SK-N-SH (cell line): ENCODE results near the gene LONRF2. TPM values are rescaled to one million over a fixed set of nuclear protein-coding genes. Genes with fewer than 3 reads are reported as not detected.

Experiments used
- CTCF ChIA-PET: fragments of 300-600, 350-600 bp; formaldehyde crosslinking; extraction: SDS; loops from one replicate; lab custom pipeline; 2021; lab: Yijun Ruan, JAX
- POLR2A ChIA-PET: fragments of 350-600 bp; sonication (Branson Sonifier 250); formaldehyde crosslinking; extraction: SDS; loops from one replicate; lab custom pipeline; 2020; ENCODE audit warnings: antibody characterized with exemption, inconsistent platforms; lab: Yijun Ruan, JAX
- DNase-seq: peaks from one replicate; pipeline ENCODE4 v3.0.0; 2012
- H2AFZ ChIP-seq: fragments of 200-600 bp; sonication (generic); 2 replicates; pipeline ENCODE4 v1.8.1; 2016; ENCODE audit warnings: antibody characterized with exemption, mild to moderate bottlenecking, low read depth
- H3F3A ChIP-seq: fragments of 200-600 bp; sonication (generic); replicated peaks from 2 replicates; pipeline ENCODE3; 2016; ENCODE audit warnings: antibody characterized with exemption, mild to moderate bottlenecking; ENCODE audit not compliant: insufficient read depth
- H3K27ac ChIP-seq, 2 experiments: fragments of 200-500 bp in 1 of 2; fragments of 200-600 bp in 1 of 2; sonication (Bioruptor generic) in 1 of 2; sonication (generic), shearing (Covaris generic) in 1 of 2; 2 replicates each; pipeline versions ENCODE4 v1.5.1 to v1.6.1; 2014 to 2016; ENCODE audit warnings: low read depth in 2 of 2, inconsistent platforms in 1 of 2, low read length in 1 of 2, mild to moderate bottlenecking in 1 of 2, mixed read lengths in 1 of 2
- H3K27me3 ChIP-seq: fragments of 200-600 bp; sonication (generic), shearing (Covaris generic); 2 replicates; pipeline ENCODE4 v1.6.1; 2016; ENCODE audit warnings: mixed run types; ENCODE audit not compliant: insufficient read depth
- H3K36me3 ChIP-seq, 2 experiments: fragments of 200-500 bp in 1 of 2; fragments of 200-600 bp in 1 of 2; sonication (Bioruptor generic) in 1 of 2; sonication (generic) in 1 of 2; replicated peaks in 1 of 2; 2 replicates each; pipeline versions ENCODE3 to v1.5.1; 2014 to 2016; ENCODE audit warnings: low read length in 1 of 2, mild to moderate bottlenecking in 1 of 2; ENCODE audit not compliant: insufficient read depth in 2 of 2, control insufficient read depth in 1 of 2
- H3K4me1 ChIP-seq, 2 experiments: fragments of 200-500 bp in 1 of 2; fragments of 200-600 bp in 1 of 2; sonication (Bioruptor generic) in 1 of 2; sonication (generic), shearing (Covaris generic) in 1 of 2; 2 replicates each; pipeline versions ENCODE4 v1.5.1 to v1.6.1; 2014 to 2016; ENCODE audit warnings: low read depth in 1 of 2, low read length in 1 of 2, mixed run types in 1 of 2; ENCODE audit not compliant: insufficient read depth in 2 of 2, control insufficient read depth in 1 of 2
- H3K4me2 ChIP-seq: fragments of 200-600 bp; sonication (generic), shearing (Covaris generic); 2 replicates; pipeline ENCODE4 v1.6.1; 2017; ENCODE audit warnings: mixed run types
- H3K4me3 ChIP-seq, 2 experiments: fragments of 200-500 bp in 1 of 2; fragments of 200-600 bp in 1 of 2; sonication (Bioruptor generic) in 1 of 2; sonication (generic), shearing (Covaris generic) in 1 of 2; 2 replicates each; pipeline versions ENCODE4 v1.5.1 to v1.8.1; 2014 to 2016; ENCODE audit warnings: low read depth in 2 of 2, inconsistent platforms in 1 of 2, low read length in 1 of 2, mild to moderate bottlenecking in 1 of 2, mixed read lengths in 1 of 2, moderate library complexity in 1 of 2
- H3K79me2 ChIP-seq: fragments of 200-600 bp; sonication (generic); 2 replicates; pipeline ENCODE4 v1.8.1; 2017; ENCODE audit warnings: mild to moderate bottlenecking; ENCODE audit not compliant: insufficient read depth
- H3K9ac ChIP-seq: fragments of 200-600 bp; sonication (generic); 2 replicates; pipeline ENCODE4 v1.6.1; 2017; ENCODE audit warnings: mixed run types
- H3K9me2 ChIP-seq: fragments of 200-600 bp; sonication (generic); 2 replicates; pipeline ENCODE4 v1.6.1; 2017; ENCODE audit warnings: mixed run types
- H3K9me3 ChIP-seq: fragments of 200-600 bp; sonication (generic); 2 replicates; pipeline ENCODE4 v1.6.1; 2017; ENCODE audit warnings: mixed run types, mild to moderate bottlenecking, moderate library complexity
- H4K20me1 ChIP-seq: fragments of 200-600 bp; sonication (generic); 2 replicates; pipeline ENCODE4 v1.6.1; 2017; ENCODE audit warnings: mild to moderate bottlenecking, mixed run types; ENCODE audit not compliant: insufficient read depth
- CTCF ChIP-seq: fragments of 200-600 bp; sonication (generic); IDR thresholded peaks from 2 replicates; pipeline ENCODE4 v1.6.1; 2017; ENCODE audit warnings: antibody characterized with exemption, mild to moderate bottlenecking, moderate library complexity
- ELF1 ChIP-seq: IDR thresholded peaks from 2 replicates; pipeline ENCODE4 v1.4.0; 2012
- EP300 ChIP-seq, 2 experiments: IDR thresholded peaks; 2 replicates each; pipeline versions ENCODE4 v1.4.0 to v1.6.1; 2012; ENCODE audit warnings: borderline replicate concordance in 1 of 2, low read depth in 1 of 2, low read length in 1 of 2
- FOSL2 ChIP-seq: IDR thresholded peaks from 2 replicates; pipeline ENCODE4 v1.4.0; 2012; ENCODE audit warnings: low read depth, mild to moderate bottlenecking, moderate library complexity, borderline replicate concordance
- FOXJ3 ChIP-seq: sonication (generic); formaldehyde crosslinking; IDR thresholded peaks from 2 replicates; pipeline ENCODE4 v1.5.1; 2020; ENCODE audit warnings: mild to moderate bottlenecking, missing genetic modification reagents
- IRF3 ChIP-seq: fragments of 150-350 bp; IDR thresholded peaks from 2 replicates; pipeline ENCODE4 v1.6.1; 2016; ENCODE audit warnings: mild to moderate bottlenecking, low read depth, low read length
- MEF2A ChIP-seq: IDR thresholded peaks from 2 replicates; pipeline ENCODE4 v1.4.0; 2012; ENCODE audit warnings: low read depth, borderline replicate concordance
- PBX3 ChIP-seq: IDR thresholded peaks from 2 replicates; pipeline ENCODE4; 2012
- POLR2AphosphoS5 ChIP-seq: IDR thresholded peaks from 2 replicates; pipeline ENCODE4 v1.6.1; 2012; ENCODE audit warnings: low read depth, low read length
- RAD21 ChIP-seq: IDR thresholded peaks from 2 replicates; pipeline ENCODE4 v1.6.1; 2012; ENCODE audit warnings: mild to moderate bottlenecking, low read length
- RFX5 ChIP-seq: IDR thresholded peaks from 2 replicates; pipeline ENCODE4 v1.6.1; 2012; ENCODE audit warnings: mild to moderate bottlenecking, improper control_type of control experiment, low read length
- SIN3A ChIP-seq: IDR thresholded peaks from 2 replicates; pipeline ENCODE4 v1.6.1; 2012; ENCODE audit warnings: low read depth, mild to moderate bottlenecking, low read length, moderate library complexity, borderline replicate concordance
- SMC3 ChIP-seq: IDR thresholded peaks from 2 replicates; pipeline ENCODE4 v1.6.1; 2012; ENCODE audit warnings: low read depth, low read length, improper control_type of control experiment
- TAF1 ChIP-seq: IDR thresholded peaks from 2 replicates; pipeline ENCODE4 v1.6.1; 2012; ENCODE audit warnings: low read depth, mild to moderate bottlenecking, low read length, moderate library complexity, borderline replicate concordance
- TEAD4 ChIP-seq: IDR thresholded peaks from 2 replicates; pipeline ENCODE4 v1.4.0; 2012; ENCODE audit warnings: mild to moderate bottlenecking, borderline replicate concordance; ENCODE audit not compliant: insufficient read depth
- USF2 ChIP-seq: fragments of 150-350 bp; IDR thresholded peaks from 2 replicates; pipeline ENCODE4 v1.6.1; 2017; ENCODE audit warnings: antibody characterized with exemption, low read length, low read depth, borderline replicate concordance
- WGBS: methylation state at CpG from one replicate; pipeline ENCODE4 v1.1.6; 2017; ENCODE audit warnings: low lambda C conversion rate; 5-methylcytosine and 5-hydroxymethylcytosine counted together
- polyA plus RNA-seq, 3 experiments: library from polyadenylated mRNA; depleted of rRNA; stranded (reverse); fragments of >200 nt; gene quantifications; 2 replicates each; pipeline ENCODE4 v1.2.3, GENCODE V29; 2012
- TF ChIP-seq, protein P1 (sequence below): IDR thresholded peaks from 2 replicates; pipeline ENCODE4 v1.6.1; 2012; ENCODE audit warnings: mild to moderate bottlenecking, low read depth, low read length, moderate library complexity
- TF ChIP-seq, protein P2 (sequence below): IDR thresholded peaks from 2 replicates; pipeline ENCODE4 v1.4.0; 2012; ENCODE audit warnings: low read depth, borderline replicate concordance

The LONRF2 gene
- polyA plus RNA-seq, 1 of the 3 experiments (the other 2 are of a cell fraction) = 2.0 TPM

GRCh38 chr2:100352521-100352920, 30.2 kb upstream of the LONRF2 start (continued):
- TF ChIP-seq, protein P1, sequence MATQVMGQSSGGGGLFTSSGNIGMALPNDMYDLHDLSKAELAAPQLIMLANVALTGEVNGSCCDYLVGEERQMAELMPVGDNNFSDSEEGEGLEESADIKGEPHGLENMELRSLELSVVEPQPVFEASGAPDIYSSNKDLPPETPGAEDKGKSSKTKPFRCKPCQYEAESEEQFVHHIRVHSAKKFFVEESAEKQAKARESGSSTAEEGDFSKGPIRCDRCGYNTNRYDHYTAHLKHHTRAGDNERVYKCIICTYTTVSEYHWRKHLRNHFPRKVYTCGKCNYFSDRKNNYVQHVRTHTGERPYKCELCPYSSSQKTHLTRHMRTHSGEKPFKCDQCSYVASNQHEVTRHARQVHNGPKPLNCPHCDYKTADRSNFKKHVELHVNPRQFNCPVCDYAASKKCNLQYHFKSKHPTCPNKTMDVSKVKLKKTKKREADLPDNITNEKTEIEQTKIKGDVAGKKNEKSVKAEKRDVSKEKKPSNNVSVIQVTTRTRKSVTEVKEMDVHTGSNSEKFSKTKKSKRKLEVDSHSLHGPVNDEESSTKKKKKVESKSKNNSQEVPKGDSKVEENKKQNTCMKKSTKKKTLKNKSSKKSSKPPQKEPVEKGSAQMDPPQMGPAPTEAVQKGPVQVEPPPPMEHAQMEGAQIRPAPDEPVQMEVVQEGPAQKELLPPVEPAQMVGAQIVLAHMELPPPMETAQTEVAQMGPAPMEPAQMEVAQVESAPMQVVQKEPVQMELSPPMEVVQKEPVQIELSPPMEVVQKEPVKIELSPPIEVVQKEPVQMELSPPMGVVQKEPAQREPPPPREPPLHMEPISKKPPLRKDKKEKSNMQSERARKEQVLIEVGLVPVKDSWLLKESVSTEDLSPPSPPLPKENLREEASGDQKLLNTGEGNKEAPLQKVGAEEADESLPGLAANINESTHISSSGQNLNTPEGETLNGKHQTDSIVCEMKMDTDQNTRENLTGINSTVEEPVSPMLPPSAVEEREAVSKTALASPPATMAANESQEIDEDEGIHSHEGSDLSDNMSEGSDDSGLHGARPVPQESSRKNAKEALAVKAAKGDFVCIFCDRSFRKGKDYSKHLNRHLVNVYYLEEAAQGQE = no peak
- TF ChIP-seq SIN3A = no peak
- TF ChIP-seq, protein P2, sequence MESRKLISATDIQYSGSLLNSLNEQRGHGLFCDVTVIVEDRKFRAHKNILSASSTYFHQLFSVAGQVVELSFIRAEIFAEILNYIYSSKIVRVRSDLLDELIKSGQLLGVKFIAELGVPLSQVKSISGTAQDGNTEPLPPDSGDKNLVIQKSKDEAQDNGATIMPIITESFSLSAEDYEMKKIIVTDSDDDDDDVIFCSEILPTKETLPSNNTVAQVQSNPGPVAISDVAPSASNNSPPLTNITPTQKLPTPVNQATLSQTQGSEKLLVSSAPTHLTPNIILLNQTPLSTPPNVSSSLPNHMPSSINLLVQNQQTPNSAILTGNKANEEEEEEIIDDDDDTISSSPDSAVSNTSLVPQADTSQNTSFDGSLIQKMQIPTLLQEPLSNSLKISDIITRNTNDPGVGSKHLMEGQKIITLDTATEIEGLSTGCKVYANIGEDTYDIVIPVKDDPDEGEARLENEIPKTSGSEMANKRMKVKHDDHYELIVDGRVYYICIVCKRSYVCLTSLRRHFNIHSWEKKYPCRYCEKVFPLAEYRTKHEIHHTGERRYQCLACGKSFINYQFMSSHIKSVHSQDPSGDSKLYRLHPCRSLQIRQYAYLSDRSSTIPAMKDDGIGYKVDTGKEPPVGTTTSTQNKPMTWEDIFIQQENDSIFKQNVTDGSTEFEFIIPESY = no peak

- no peak for DNase-seq
- TF ChIP-seq FOSL2 (no peak), TAF1 (no peak), PBX3 (no peak), MEF2A (no peak), TEAD4 (no peak), CTCF (no peak), RAD21 (no peak), USF2 (no peak), ELF1 (no peak), RFX5 (no peak), FOXJ3 (CRISPR knock-in tag) (no peak), SMC3 (no peak), EP300 (IDR thresholded peaks at IDR 0.05; ENCODE audit: borderline replicate concordance in 1 of 2, low read depth in 1 of 2, low read length in 1 of 2) (no peak), IRF3 (no peak), POLR2AphosphoS5 (no peak)
These were observed 28.4 kb upstream of the LONRF2 start for GRCh38 chr2:100350661-100351185.

More at GRCh38 chr2:100350661-100351185, 28.4 kb upstream of the LONRF2 start:
- ChIA-PET CTCF (interaction anchor here (1.2 kb wide), 1 partner anchor 40 kb away, joined by 3 read pairs; no protein-coding TSS in a partner anchor), POLR2A (no interaction called here)
- Histone ChIP-seq H3K4me3 (no peak overlapping the region), H3K9me2 (no peaks in the 10 kb centered on the region), H3K4me1 (no peaks in the 10 kb centered on the region; a peak in 1 of 4 replicates), H4K20me1 (no peaks in the 10 kb centered on the region), H2AFZ (no peak overlapping the region), H3K27ac (no peak overlapping the region), H3F3A (no peaks in the 10 kb centered on the region), H3K27me3 (no peaks in the 10 kb centered on the region), H3K9ac (no peak overlapping the region), H3K9me3 (no peaks in the 10 kb centered on the region), H3K4me2 (no peak overlapping the region), H3K36me3 (no peaks in the 10 kb centered on the region), H3K79me2 (no peaks in the 10 kb centered on the region)
- 52% methylated on average over 13 of the region's 13 CpGs for WGBS
